GM19240 (cell line): Measurements from ENCODE around the gene NFU1.
"Not testable (repeated sequence)": the region's sequence is repeated elsewhere in the genome, so short reads cannot be mapped to it uniquely, and the experiment has no call there.

Source experiments
- DNase-seq: peaks from one replicate; pipeline ENCODE4 v3.0.0; 2011; ENCODE audit warnings: low spot score; ENCODE audit not compliant: insufficient read length

NFU1 gene

GRCh38 chr2:69450735-69451416 lies 13.6 kb upstream of the NFU1 start:
- no peak for DNase-seq

GRCh38 chr2:69449906-69450305 lies 12.7 kb upstream of the NFU1 start:
- no peak for DNase-seq

GRCh38 chr2:69443673-69444072 lies 6.4 kb upstream of the NFU1 start:
- DNase-seq, result not testable (repeated sequence)

DNA sequence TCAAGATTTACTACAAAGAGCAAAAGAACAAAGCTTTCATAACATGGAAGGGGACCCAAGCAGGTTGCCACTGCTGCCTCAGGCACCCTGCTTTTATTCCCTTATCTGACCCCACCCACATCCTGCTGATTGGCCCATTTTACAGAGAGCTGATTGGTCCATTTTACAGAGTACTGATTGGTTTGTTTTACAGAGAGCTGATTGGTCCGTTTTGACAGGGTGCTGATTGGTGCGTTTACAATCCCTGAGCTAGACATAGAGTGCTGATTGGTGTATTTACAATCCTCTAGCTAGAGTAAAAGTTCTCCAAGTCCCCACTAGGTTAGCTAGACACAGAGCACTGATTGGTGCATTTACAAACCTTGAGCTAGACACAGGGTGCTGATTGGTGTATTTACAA lies 2.3 kb upstream of the NFU1 start:
- not testable (repeated sequence) for DNase-seq

DNA sequence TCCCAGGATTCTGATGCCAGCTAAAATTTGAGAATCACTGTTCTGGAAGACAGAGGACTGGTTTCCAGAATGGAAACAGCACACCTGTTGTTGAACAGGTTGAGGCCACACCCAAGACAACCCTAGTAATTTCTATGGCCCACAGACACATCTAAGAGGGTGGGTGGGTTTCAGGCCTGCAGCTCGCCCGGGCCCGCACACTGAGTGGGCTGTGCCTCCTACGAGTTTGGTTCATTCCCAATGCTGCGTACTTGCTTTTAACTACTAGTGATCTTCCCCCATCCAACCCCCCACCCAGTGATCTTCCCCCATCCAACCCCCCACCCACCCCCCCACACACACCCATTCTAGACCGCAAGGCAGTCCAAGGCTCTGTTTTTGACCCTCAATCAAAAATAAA lies 1.3 kb upstream of the NFU1 start:
- no peak for DNase-seq

GRCh38 chr2:69437751-69438154 lies 518 bp upstream of the NFU1 start:
- DNase-seq, result no peak

DNA sequence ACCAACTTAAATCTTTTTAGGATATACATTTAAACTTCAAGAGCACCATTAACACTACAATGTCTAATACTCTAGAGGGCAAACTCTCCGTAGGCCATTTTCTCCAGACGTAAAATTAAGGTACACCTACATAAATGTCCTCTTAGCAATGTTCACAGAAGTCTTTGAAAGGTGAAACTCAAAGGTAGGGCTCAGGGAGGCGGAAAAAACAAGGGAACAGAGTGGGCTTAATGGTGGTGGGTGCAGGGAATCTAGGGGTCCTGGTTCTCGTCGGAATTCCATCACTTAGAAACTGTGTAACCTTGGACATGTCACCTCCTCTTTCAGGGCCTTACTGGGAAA lies 668 bp downstream of the NFU1 start:
- no peak for DNase-seq

GRCh38 chr2:69434753-69435152 lies 2.5 kb downstream of the NFU1 start:
- DNase-seq, result no peak

- DNase-seq, result no peak
Measured at GRCh38 chr2:69429491-69430183, 7.6 kb downstream of the NFU1 start.

DNA sequence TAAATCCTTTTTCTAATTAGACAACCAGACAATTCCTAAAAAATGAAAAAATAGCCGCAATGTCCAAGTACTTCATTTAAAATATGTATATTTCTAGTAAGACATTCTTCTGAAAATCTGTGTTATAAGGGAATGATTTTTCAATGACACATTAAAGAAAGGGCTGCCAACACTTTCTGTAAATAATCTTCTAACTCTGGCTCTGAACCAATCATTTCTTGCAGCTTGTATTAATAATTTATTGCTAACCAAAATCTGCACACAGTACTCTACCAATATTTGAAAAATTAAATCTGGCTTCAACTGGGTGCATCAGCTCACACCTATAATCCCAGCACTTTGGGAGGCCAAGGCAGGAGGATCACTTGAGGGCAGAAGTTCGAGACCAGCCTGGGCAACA lies 8.3 kb downstream of the NFU1 start:
- DNase-seq, result no peak

DNA sequence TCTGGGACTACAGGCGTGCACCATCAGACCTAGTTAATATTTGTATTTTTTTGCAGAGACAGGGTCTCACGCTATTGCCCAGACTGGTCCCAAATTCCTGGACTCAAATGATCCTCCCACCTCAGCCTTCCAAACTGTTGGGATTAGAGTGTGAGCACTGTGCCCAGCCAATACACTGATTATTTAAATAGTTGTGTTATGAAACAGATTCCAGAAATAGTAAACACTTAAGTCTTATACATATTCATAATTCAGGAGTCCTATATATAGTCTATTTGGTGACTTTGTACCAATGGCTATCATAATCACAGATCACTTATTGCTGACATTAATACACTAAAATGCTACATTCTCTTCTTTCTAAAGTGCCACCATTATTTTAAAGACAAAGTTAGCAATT lies 12.8 kb downstream of the NFU1 start:
- DNase-seq, result no peak

- no peak for DNase-seq
Measured at GRCh38 chr2:69422198-69422597, 15.0 kb downstream of the NFU1 start.

DNA sequence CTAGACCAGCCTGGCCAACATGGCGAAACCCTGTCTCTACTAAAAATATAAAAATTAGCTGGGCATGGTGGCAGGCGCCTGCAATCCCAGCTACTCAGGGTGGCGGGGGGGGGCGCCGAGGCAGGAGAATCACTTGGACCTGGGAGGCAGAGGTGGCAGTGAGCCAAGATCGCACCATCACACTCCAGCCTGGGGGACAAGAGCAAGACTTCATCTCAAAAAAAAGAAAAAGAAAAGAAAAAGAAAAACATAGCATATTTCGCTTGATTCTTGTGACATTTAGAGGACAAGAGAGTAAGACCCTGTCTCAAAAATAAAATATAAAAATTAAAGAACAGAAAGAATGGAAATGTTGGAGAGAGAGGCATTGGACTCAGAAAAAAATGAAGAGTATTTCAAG lies 18.1 kb downstream of the NFU1 start:
- not testable (repeated sequence) for DNase-seq

- DNase-seq, result no peak
Measured at GRCh38 chr2:69416147-69416546, 21.1 kb downstream of the NFU1 start.

- DNase-seq, result no peak
Measured at GRCh38 chr2:69411120-69411519, 26.1 kb downstream of the NFU1 start.

DNA sequence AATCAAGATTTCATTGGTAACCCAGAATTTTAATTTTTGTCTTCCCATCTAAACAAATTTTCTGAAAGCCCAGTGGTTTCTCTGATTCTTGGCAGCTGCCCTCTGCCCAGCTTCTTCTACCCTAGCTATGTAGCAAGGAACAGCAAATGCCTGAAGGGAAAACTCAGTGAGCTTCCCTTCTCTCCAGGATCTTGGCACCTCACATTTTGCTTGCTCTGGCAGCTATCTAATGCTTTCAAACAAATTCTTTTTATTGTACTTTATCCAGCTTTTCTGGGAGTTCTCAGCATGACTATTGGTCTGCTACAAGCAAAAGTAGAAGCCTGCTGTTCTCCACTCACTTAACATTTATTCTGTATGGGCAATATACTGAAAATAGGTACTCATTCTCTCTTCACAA lies 31.9 kb downstream of the NFU1 start:
- DNase-seq, result no peak

- DNase-seq, result no peak
Measured at GRCh38 chr2:69400121-69400520, 37.1 kb downstream of the NFU1 start.

DNA sequence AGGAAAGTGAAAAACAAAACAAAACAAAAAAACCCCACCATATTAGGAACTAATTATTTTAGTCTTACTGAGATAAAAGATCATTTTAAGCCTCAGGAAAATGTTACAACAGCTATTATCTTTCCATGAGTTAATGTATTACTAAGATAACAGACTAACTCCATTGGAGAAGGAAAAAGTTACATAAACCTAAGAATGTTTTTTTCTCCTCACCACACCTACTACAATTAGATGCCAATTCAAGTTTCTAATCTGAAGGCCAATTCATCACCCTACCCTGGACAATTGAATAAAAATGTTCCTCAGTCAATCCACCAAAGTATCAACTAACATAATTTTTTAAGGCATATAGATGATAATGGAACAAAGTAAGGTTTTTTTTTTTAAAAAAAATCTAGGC lies 40.0 kb downstream of the NFU1 start:
- no peak for DNase-seq

- no peak for DNase-seq
Measured at GRCh38 chr2:69395866-69396265, 41.4 kb downstream of the NFU1 start.

DNA sequence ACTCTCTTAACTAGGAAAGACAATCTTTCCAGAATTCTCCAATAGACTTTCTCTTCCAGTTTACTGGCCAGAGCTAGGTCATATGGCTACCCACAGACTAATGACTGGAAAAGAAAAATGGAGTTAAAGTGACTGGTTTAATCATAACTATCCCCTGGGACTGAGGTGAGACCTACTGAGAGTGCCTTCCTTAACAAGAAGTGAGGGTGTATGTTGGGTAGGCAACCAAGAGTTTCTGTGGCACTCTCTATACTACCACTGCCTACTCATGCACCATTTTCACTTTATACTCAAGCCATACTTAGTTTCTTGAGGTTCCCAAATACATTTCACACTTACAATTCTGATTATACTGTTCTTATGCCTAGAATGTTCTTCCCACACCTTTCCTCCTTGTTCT lies 43.3 kb downstream of the NFU1 start:
- DNase-seq, result no peak

DNA sequence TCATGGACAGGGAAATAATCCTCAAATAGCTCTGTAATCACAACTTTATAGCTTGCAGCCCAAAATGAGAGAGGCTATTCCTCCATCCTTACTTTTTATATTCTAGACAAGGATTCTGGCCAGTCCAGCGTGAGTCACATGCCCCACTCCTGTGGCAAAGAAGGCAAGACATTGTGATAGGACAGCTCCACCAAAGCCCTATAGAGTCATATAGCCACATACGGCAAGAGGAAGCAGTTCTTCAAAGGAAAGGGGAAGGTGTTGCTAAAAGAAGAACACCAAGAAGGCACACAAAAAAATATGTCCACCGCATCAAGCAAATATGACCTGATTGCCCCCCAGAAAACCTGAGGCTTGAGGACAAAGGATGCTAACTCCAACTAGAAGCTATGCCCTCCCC lies 46.8 kb downstream of the NFU1 start:
- no peak for DNase-seq

DNA sequence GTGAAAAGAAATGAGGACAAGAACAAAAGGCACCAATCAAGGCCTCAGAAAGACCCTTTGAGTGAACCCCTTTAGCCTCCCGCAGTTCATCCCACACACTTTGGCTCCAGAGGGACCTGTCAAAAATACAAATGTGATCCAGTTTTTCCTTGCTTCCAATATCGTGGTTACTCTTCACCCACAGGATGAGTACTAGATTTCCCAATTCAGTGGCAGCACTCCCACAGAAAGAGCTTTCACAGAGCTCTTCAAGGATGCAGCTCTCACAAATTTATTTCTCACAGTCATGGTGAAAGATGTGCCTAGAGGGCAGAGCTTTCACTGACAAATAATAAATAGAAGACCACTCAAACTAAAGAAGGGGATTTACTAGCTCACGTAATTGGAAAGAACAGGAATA lies 47.2 kb downstream of the NFU1 start:
- DNase-seq, result no peak

DNA sequence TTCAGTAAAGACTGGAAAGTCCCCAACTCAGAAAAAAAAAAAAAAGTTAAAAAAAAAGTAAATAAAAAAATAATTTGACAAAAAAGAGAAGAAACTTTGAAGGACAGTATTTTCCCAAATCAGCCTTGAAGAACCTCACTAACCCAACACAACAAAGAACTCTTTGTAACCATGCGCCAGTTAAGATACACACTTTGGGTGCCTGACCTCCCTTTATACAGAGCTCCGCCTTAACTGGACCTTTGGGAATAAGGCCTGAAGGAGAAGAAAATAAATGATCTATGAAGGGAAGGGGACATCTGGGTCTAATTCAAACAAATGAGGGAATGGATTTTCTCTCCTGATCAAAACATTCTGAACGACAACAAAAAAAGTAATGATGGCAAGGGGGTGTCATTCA lies 48.0 kb downstream of the NFU1 start:
- no peak for DNase-seq
